Mesenchymal stem cell (in vitro differentiated cells and primary cell): ENCODE measurements around the gene JDP2.

Source experiments
- DNase-seq: peaks from one replicate; pipeline ENCODE4 v3.0.0-alpha.2; 2013
- H2AFZ ChIP-seq: one replicate; pipeline ENCODE4 v1.6.1; 2013; ENCODE audit warnings: low read depth, mild to moderate bottlenecking, control low read depth, inconsistent platforms, low read length, moderate library complexity
- H2AK5ac ChIP-seq: 2 replicates; pipeline ENCODE4 v1.6.1; 2013; ENCODE audit warnings: low read length, moderate library complexity, mild to moderate bottlenecking, inconsistent platforms; ENCODE audit not compliant: severe bottlenecking
- H2BK120ac ChIP-seq: one replicate; pipeline ENCODE4 v1.6.1; 2013; ENCODE audit warnings: low read depth, mild to moderate bottlenecking, inconsistent platforms, low read length, moderate library complexity
- H2BK12ac ChIP-seq, 2 experiments: one replicate each; pipeline ENCODE4 v1.6.1; 2013; ENCODE audit warnings: inconsistent platforms in 2 of 2, low read length in 2 of 2, mild to moderate bottlenecking in 2 of 2, moderate library complexity in 2 of 2, control low read depth in 1 of 2
- H2BK15ac ChIP-seq: one replicate; pipeline ENCODE4 v1.6.1; 2013; ENCODE audit warnings: mild to moderate bottlenecking, low read depth, inconsistent platforms; ENCODE audit not compliant: poor library complexity, severe bottlenecking
- H2BK5ac ChIP-seq: 2 replicates; pipeline ENCODE4 v1.6.1; 2013; ENCODE audit warnings: low read depth, mild to moderate bottlenecking, low read length, control low read depth, inconsistent platforms; ENCODE audit not compliant: poor library complexity, severe bottlenecking
- H3K14ac ChIP-seq, 2 experiments: one replicate each; pipeline ENCODE4 v1.6.1; 2013; ENCODE audit warnings: inconsistent platforms in 2 of 2, low read length in 2 of 2, control low read depth in 1 of 2, mild to moderate bottlenecking in 1 of 2, moderate library complexity in 1 of 2
- H3K18ac ChIP-seq, 2 experiments: one replicate each; pipeline ENCODE4 v1.6.1; 2013; ENCODE audit warnings: inconsistent platforms in 2 of 2, low read length in 2 of 2, control low read depth in 1 of 2, low read depth in 1 of 2, mild to moderate bottlenecking in 1 of 2
- H3K23ac ChIP-seq, 2 experiments: one replicate each; pipeline ENCODE4 v1.6.1; 2013; ENCODE audit warnings: inconsistent platforms in 2 of 2, low read length in 2 of 2, mild to moderate bottlenecking in 2 of 2, moderate library complexity in 2 of 2, control low read depth in 1 of 2
- H3K27ac ChIP-seq: 2 replicates; pipeline ENCODE4 v1.5.1; 2013; ENCODE audit warnings: mild to moderate bottlenecking, moderate library complexity, low read length, control low read depth, inconsistent platforms; ENCODE audit not compliant: poor library complexity, severe bottlenecking
- H3K27me3 ChIP-seq, 2 experiments: 2 replicates each; pipeline versions ENCODE4 v1.6.1 to v1.7.0; 2013; ENCODE audit warnings: low read length in 2 of 2, mild to moderate bottlenecking in 2 of 2, moderate library complexity in 2 of 2, control low read depth in 1 of 2, inconsistent platforms in 1 of 2; ENCODE audit not compliant: control insufficient read depth in 1 of 2, insufficient read depth in 1 of 2
- H3K36me3 ChIP-seq, 2 experiments: 2 replicates each; pipeline versions ENCODE4 v1.6.1 to v1.7.0; 2013; ENCODE audit warnings: low read length in 2 of 2, control low read depth in 1 of 2, inconsistent platforms in 1 of 2, low read depth in 1 of 2, mild to moderate bottlenecking in 1 of 2; ENCODE audit not compliant: insufficient read depth in 2 of 2, control insufficient read depth in 1 of 2
- H3K4ac ChIP-seq, 2 experiments: one replicate each; pipeline ENCODE4 v1.6.1; 2013; ENCODE audit warnings: inconsistent platforms in 2 of 2, low read length in 2 of 2, mild to moderate bottlenecking in 2 of 2, moderate library complexity in 2 of 2, control low read depth in 1 of 2, low read depth in 1 of 2
- H3K4me1 ChIP-seq: 2 replicates; pipeline ENCODE4 v1.6.1; 2013; ENCODE audit warnings: low read depth, low read length, control low read depth; ENCODE audit not compliant: control insufficient read depth, insufficient read depth
- H3K4me2 ChIP-seq: 2 replicates; pipeline ENCODE4 v1.6.1; 2013; ENCODE audit warnings: low read length, mild to moderate bottlenecking, inconsistent platforms; ENCODE audit not compliant: poor library complexity, severe bottlenecking
- H3K4me3 ChIP-seq, 2 experiments: 2 replicates each; pipeline versions ENCODE4 v1.5.1 to v1.7.0; 2013; ENCODE audit warnings: low read length in 2 of 2, mild to moderate bottlenecking in 2 of 2, control low read depth in 1 of 2, low read depth in 1 of 2; ENCODE audit not compliant: insufficient read depth in 1 of 2
- H3K79me1 ChIP-seq: replicated peaks from 2 replicates; pipeline ENCODE4 v1.6.1; 2013; ENCODE audit warnings: mild to moderate bottlenecking, control low read depth, low read length, inconsistent platforms; ENCODE audit not compliant: poor library complexity, severe bottlenecking
- H3K9ac ChIP-seq: 2 replicates; pipeline ENCODE4 v1.7.0; 2013; ENCODE audit warnings: mild to moderate bottlenecking, low read length, moderate library complexity
- H3K9me3 ChIP-seq: 2 replicates; pipeline ENCODE4 v1.7.0; 2013; ENCODE audit warnings: mild to moderate bottlenecking, low read length; ENCODE audit not compliant: control insufficient read depth
- H4K8ac ChIP-seq: one replicate; pipeline ENCODE4 v1.6.1; 2013; ENCODE audit warnings: inconsistent platforms, mild to moderate bottlenecking, low read length, moderate library complexity
- H4K91ac ChIP-seq: one replicate; pipeline ENCODE4 v1.6.1; 2013; ENCODE audit warnings: mild to moderate bottlenecking, low read length, inconsistent platforms
- WGBS: methylation state at CpG from one replicate; pipeline ENCODE4 v1.1.7; 2013; ENCODE audit warnings: mixed read lengths; 5-methylcytosine and 5-hydroxymethylcytosine counted together

JDP2 gene

DNA sequence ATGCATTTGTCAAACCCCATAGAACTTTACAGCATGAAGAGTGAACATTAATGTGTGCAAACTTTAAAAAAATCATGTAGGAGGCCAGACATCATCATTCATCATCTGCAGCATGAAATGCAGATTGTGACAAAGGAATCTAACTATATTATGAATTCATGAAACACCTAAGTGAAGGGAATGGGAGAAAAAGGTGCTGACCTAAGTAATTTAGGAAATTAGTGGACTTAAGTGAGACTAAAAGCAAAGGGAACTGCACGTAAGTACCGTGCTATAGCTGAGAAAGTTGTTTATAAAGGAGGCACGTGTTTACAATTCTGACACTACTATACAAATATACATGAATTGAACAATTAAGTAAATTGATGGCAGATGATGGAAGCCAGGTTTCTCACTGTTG is 37.6 kb upstream of the JDP2 start:
- Histone ChIP-seq H2AFZ (no peak overlapping the region), H3K23ac (no peak overlapping the region), H4K8ac (no peak overlapping the region)

GRCh38 chr14:75391953-75392352 is 35.9 kb upstream of the JDP2 start:
- no peak overlapping the region for H3K4me3 ChIP-seq
- no peak overlapping the region for H2BK15ac ChIP-seq
- 88% methylated on average over 5 of the region's 7 CpGs for WGBS
- no peaks in the 10 kb centered on the region for H3K9me3 ChIP-seq
- no peak overlapping the region for H4K91ac ChIP-seq
- H3K4me1 ChIP-seq = no peaks in the 10 kb centered on the region
- no peak overlapping the region for H3K4me2 ChIP-seq
- H2BK120ac ChIP-seq = no peak overlapping the region
- no peak for DNase-seq
- H3K27me3 ChIP-seq = peaks cover 7 to 15% of the 10 kb centered on the region in 2 experiments
- H3K36me3 ChIP-seq = no peaks in the 10 kb centered on the region
- H3K9ac ChIP-seq = no peak overlapping the region
- no peak overlapping the region for H2AFZ ChIP-seq
- H2AK5ac ChIP-seq = no peak overlapping the region
- no peak overlapping the region for H4K8ac ChIP-seq
- H2BK5ac ChIP-seq = no peak overlapping the region
- no peak overlapping the region for H3K23ac ChIP-seq
- H3K79me1 ChIP-seq = no peaks in the 10 kb centered on the region
- no peak overlapping the region for H2BK12ac ChIP-seq
- H3K14ac ChIP-seq = no peak overlapping the region
- no peak overlapping the region for H3K27ac ChIP-seq
- no peak overlapping the region for H3K18ac ChIP-seq
- H3K4ac ChIP-seq = no peak overlapping the region

More for the DNA sequence above, 37.6 kb upstream of the JDP2 start:
- no peak overlapping the region for H2BK15ac ChIP-seq
- H3K4me3 ChIP-seq = no peak overlapping the region
- WGBS = no CpG with 5 or more reads among the region's 3 CpGs
- no peak overlapping the region for H2BK120ac ChIP-seq
- no peak overlapping the region for H2BK5ac ChIP-seq
- H3K4ac ChIP-seq = no peak overlapping the region
- no peak overlapping the region for H3K4me2 ChIP-seq
- H2BK12ac ChIP-seq = no peak overlapping the region
- DNase-seq = no peak
- no peak overlapping the region for H3K9ac ChIP-seq
- H3K27ac ChIP-seq = no peak overlapping the region
- no peak overlapping the region for H4K91ac ChIP-seq
- H3K36me3 ChIP-seq = no peaks in the 10 kb centered on the region
- H3K9me3 ChIP-seq = peaks cover 2% of the 10 kb centered on the region
- H3K4me1 ChIP-seq = no peaks in the 10 kb centered on the region
- H2AK5ac ChIP-seq = no peak overlapping the region
- H3K18ac ChIP-seq = no peak overlapping the region
- H3K27me3 ChIP-seq = peaks cover 0 to 11% of the 10 kb centered on the region in 2 experiments
- H3K79me1 ChIP-seq = no peaks in the 10 kb centered on the region
- H3K14ac ChIP-seq = no peak overlapping the region

- DNase-seq = no peak
- H3K4ac ChIP-seq = no peak overlapping the region
- no peaks in the 10 kb centered on the region for H3K9me3 ChIP-seq
Observed at GRCh38 chr14:75392686-75393641, 34.9 kb upstream of the JDP2 start.

GRCh38 chr14:75393794-75394193 is 34.0 kb upstream of the JDP2 start:
- no peak overlapping the region for H3K4me2 ChIP-seq
- no peak overlapping the region for H3K23ac ChIP-seq
- no peaks in the 10 kb centered on the region for H3K36me3 ChIP-seq
- no peak overlapping the region for H3K9ac ChIP-seq
- no peaks in the 10 kb centered on the region for H3K4me1 ChIP-seq
- H3K27me3 ChIP-seq = peaks cover 7 to 21% of the 10 kb centered on the region in 2 experiments
- H2BK5ac ChIP-seq = no peak overlapping the region
- no peak overlapping the region for H3K27ac ChIP-seq
- no peak overlapping the region for H2BK12ac ChIP-seq
- H4K8ac ChIP-seq = no peak overlapping the region
- peaks cover 7% of the 10 kb centered on the region for H3K9me3 ChIP-seq
- no peak for DNase-seq
- H2AFZ ChIP-seq = no peak overlapping the region
- H3K4ac ChIP-seq = no peak overlapping the region
- no peak overlapping the region for H2AK5ac ChIP-seq
- H3K4me3 ChIP-seq = no peak overlapping the region
- no peak overlapping the region for H3K18ac ChIP-seq
- H2BK120ac ChIP-seq = no peak overlapping the region
- H4K91ac ChIP-seq = no peak overlapping the region
- no peak overlapping the region for H2BK15ac ChIP-seq
- H3K14ac ChIP-seq = no peak overlapping the region
- H3K79me1 ChIP-seq = no peaks in the 10 kb centered on the region
- 92% methylated on average over 9 of the region's 9 CpGs for WGBS

More at GRCh38 chr14:75392686-75393641, 34.9 kb upstream of the JDP2 start:
- H3K18ac ChIP-seq = no peak overlapping the region
- H3K9ac ChIP-seq = no peak overlapping the region
- H3K4me2 ChIP-seq = no peak overlapping the region
- no peaks in the 10 kb centered on the region for H3K36me3 ChIP-seq
- no peak overlapping the region for H2BK15ac ChIP-seq
- no peak overlapping the region for H2BK12ac ChIP-seq
- no peak overlapping the region for H3K23ac ChIP-seq
- H2AFZ ChIP-seq = no peak overlapping the region
- H2BK120ac ChIP-seq = no peak overlapping the region
- no peak overlapping the region for H2AK5ac ChIP-seq
- WGBS = 89% methylated on average over 10 of the region's 11 CpGs
- H2BK5ac ChIP-seq = no peak overlapping the region
- no peak overlapping the region for H4K8ac ChIP-seq
- no peak overlapping the region for H4K91ac ChIP-seq
- H3K27ac ChIP-seq = no peak overlapping the region
- peaks cover 7 to 15% of the 10 kb centered on the region in 2 experiments for H3K27me3 ChIP-seq
- H3K4me1 ChIP-seq = no peaks in the 10 kb centered on the region
- no peaks in the 10 kb centered on the region for H3K79me1 ChIP-seq
- H3K4me3 ChIP-seq = no peak overlapping the region
- no peak overlapping the region for H3K14ac ChIP-seq
